OCI-LY7 (cell line): Measurements from ENCODE around the gene BOD1L1.

ENCODE experiments used
- EZH2phosphoT487 ChIP-seq: fragments of 200-600 bp; sonication (generic); IDR thresholded peaks from 2 replicates; pipeline ENCODE4 v1.6.1; 2018; ENCODE audit warnings: low read depth, borderline replicate concordance, mild to moderate bottlenecking, mixed run types, antibody characterized with exemption, low read length, moderate library complexity, mixed read lengths
- TF ChIP-seq, protein P1 (sequence below): fragments of 200-600 bp; sonication (generic); conservative IDR thresholded peaks from 2 replicates; pipeline ENCODE4 v1.5.1; 2014; ENCODE audit warnings: mild to moderate bottlenecking, antibody characterized with exemption, low read length, moderate library complexity, mixed read lengths

DNA sequence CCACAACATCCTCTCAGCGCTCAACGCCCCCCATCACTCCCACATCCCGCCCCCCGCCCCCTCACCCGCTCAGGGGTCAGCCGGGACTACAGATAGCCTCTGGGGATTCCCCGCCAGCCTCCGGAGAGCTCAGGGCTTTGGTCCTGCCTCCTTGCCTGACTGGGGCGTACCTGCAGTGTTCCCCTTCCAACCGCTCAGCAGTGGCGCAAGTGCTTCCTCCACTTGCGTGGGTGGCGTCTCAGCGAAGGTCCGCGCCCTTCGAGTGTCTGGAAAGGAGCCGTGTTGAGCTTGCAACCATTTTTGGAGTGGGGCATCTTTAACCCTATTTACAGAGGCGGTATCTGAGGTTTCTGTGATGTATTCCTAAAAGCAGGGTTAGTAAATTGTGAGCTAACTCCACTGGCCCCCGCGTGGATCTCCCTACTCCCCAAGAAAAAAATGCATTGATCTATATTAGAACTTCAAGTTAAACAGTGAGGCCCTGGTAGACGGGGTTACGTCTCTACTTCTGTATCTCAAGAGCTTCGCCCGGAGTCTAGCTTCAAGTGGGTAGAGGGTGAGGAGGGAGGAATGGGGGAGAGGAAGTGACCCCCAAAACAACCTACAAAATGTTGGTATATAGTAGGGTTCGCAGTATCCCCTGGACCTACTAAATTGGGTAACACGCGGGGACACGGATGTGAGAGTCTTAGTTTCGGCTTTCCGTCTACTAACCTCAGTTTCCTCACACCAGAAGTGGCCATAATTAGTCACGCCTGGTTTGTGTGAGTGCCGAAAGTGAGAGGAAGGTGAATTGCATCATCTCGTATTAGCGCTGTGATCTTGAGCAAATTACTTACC lies 99.3 kb downstream of the BOD1L1 start:
- TF ChIP-seq, protein P1, sequence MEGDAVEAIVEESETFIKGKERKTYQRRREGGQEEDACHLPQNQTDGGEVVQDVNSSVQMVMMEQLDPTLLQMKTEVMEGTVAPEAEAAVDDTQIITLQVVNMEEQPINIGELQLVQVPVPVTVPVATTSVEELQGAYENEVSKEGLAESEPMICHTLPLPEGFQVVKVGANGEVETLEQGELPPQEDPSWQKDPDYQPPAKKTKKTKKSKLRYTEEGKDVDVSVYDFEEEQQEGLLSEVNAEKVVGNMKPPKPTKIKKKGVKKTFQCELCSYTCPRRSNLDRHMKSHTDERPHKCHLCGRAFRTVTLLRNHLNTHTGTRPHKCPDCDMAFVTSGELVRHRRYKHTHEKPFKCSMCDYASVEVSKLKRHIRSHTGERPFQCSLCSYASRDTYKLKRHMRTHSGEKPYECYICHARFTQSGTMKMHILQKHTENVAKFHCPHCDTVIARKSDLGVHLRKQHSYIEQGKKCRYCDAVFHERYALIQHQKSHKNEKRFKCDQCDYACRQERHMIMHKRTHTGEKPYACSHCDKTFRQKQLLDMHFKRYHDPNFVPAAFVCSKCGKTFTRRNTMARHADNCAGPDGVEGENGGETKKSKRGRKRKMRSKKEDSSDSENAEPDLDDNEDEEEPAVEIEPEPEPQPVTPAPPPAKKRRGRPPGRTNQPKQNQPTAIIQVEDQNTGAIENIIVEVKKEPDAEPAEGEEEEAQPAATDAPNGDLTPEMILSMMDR = no peak
- TF ChIP-seq EZH2phosphoT487 = no peak
